HUDEP-2 (cell line): ENCODE results near the gene EIF3I.

Experiments used
- DNase-seq, 76 experiments: peaks; one replicate each; lab custom pipeline; 2025; ENCODE audit not compliant: unreplicated experiment in 76 of 76; lab: John Stamatoyannopoulos, UW

The EIF3I gene

GRCh38 chr1:32197837-32198236, 24.4 kb upstream of the EIF3I start:
- no peak for DNase-seq

- DNase-seq: no peak
These were observed 23.8 kb upstream of the EIF3I start for GRCh38 chr1:32198237-32199042.

- DNase-seq: no peak
These were observed 23.0 kb upstream of the EIF3I start for GRCh38 chr1:32199043-32199716.

GRCh38 chr1:32199717-32200072, 22.5 kb upstream of the EIF3I start:
- DNase-seq: no peak

GRCh38 chr1:32200226-32201010, 21.8 kb upstream of the EIF3I start, which contains the start of gene CCDC28B:
CCDC28B (plus strand) TSS chr1:32200595; CDS start chr1:32201936, 1,341 bp downstream.
- DNase-seq: peak in 35 of 76 experiments; percentile 11 to 56 (median 28)

- peak in 63 of 76 experiments; percentile 10 to 85 (median 67) for DNase-seq
These were observed 21.0 kb upstream of the EIF3I start for GRCh38 chr1:32201011-32201855.

- no peak for DNase-seq
These were observed 17.3 kb upstream of the EIF3I start for GRCh38 chr1:32204943-32205361.

- DNase-seq: peak in 68 of 76 experiments; percentile 36 to 85 (median 69)
These were observed 16.5 kb upstream of the EIF3I start, which contains the start of gene IQCC for GRCh38 chr1:32205401-32206370. IQCC (plus strand) TSS chr1:32205671; CDS start chr1:32205682, 11 bp downstream.

- no peak for DNase-seq
These were observed 13.7 kb upstream of the EIF3I start for GRCh38 chr1:32208469-32208868.

GRCh38 chr1:32208891-32209328, 13.3 kb upstream of the EIF3I start, which contains the start of gene DCDC2B:
DCDC2B (plus strand) TSS chr1:32209089; CDS start chr1:32209094, 5 bp downstream.
- DNase-seq: peak in 71 of 76 experiments; percentile 28 to 87 (median 69)

- peak in 51 of 76 experiments; percentile 9 to 66 (median 32) for DNase-seq
These were observed 6.4 kb upstream of the EIF3I start for GRCh38 chr1:32215629-32216480.

GRCh38 chr1:32216566-32216965, 5.6 kb upstream of the EIF3I start:
- no peak for DNase-seq

- no peak for DNase-seq
These were observed 3.2 kb upstream of the EIF3I start for GRCh38 chr1:32219022-32219421.

- no peak for DNase-seq
These were observed 1.2 kb upstream of the EIF3I start for GRCh38 chr1:32220746-32221580.

- DNase-seq: no peak
These were observed 627 bp upstream of the EIF3I start for GRCh38 chr1:32221581-32221979.

GRCh38 chr1:32223683-32224082, 1.5 kb downstream of the EIF3I start:
- DNase-seq: no peak

GRCh38 chr1:32224285-32224684, 2.1 kb downstream of the EIF3I start:
- no peak for DNase-seq
